NCI-H1105 (cell line): Measurements from ENCODE around the gene RTEL1.
"Not testable (repeated sequence)": the region's sequence is repeated elsewhere in the genome, so short reads cannot be mapped to it uniquely, and the experiment has no call there.

Experiments used
- DNase-seq: peaks from one replicate; lab custom pipeline; 2025; lab: John Stamatoyannopoulos, UW

RTEL1 gene

DNA sequence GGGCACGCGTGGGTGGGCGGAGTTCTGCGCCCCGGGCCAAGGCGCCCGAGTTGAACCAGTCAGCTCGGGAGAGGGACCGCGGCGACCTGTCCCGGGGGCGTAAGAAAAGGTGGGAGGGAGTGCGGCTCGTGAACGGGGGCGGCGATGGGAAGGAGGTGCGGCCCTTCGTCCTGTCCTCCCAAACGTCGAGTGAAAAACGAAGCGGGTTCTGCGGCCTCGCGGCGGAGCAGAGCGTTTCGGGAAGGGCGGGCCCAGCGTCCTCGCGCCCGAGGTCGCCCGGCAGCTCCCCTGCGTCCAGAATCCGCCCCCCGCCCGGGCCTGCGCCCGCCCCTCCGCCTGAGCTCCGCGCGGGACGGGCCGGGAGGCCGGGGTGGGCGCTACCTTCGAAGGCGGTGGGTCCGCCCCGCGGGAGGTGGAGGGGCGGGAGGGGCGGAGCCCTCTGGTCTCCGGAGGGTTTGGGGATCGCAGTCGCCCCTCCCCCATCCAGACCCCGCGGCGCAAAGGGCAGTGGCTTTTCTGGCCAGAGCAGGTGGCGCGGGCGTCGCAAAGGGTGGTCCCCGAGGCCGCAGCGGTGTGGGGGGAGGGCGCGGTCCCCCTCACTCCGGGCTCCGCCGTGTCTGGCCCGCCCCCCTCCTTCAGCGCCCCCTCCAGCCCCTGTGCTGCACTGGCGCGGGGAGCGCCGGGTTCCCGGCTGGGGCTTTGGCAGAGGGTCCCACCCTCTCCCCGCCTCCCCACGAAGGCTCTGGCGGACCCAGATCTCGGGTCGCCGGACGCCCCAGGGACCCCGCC lies 5.7 kb upstream of the RTEL1 start:
- peak; percentile 45 for DNase-seq

DNA sequence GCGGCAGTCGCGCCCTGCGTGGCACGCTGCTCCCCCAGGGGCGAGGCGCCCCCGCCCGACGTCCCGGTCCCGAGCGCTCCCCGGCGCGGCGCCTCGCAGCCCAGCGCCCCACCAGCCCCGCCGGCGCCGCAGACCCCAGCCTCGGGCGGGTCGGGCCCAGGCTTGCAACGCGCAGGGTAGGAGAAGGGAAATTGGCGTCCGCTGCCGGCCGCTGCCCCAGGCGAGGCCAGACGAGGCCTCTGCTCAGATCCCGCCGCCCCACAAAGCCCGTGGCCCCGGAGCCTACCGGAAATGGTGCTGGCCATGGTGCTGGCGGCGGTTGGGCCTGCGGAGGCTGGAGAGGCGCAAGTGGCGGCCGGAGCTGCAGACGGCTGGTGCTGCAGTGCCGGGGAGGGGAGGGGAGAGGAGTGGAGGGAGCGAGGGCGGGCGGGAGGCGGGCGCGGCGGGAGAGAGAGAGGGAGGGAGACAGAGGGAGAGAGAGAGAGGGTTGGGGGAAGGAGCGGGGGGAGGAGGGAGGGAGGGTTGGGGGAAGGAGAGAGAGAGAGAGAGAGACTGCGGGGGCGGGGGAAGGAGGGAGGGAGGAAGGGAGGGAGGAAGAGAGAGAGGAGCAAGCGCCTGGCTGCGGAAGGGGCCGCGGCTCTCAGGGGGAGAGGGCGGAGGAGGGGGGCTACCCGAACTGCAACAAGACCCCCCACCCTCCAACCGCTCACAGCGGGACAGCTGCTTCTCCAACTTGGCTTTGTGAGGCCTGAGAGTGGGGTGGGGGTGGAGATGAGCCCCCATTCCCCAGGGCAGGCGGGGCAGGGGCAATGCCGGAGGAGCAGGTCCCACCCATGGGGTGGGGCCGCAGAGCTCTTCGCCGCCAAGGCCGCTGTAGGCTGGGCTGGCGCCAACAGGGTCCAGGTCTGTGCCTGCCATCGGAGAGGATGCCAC lies 4.8 kb upstream of the RTEL1 start, which contains the start of gene STMN3:
Gene STMN3 (minus strand): TSS at position 384 of the 933 bp plus-strand sequence. CDS start 79 bp downstream, at position 305.
- peak; percentile 95 for DNase-seq

DNA sequence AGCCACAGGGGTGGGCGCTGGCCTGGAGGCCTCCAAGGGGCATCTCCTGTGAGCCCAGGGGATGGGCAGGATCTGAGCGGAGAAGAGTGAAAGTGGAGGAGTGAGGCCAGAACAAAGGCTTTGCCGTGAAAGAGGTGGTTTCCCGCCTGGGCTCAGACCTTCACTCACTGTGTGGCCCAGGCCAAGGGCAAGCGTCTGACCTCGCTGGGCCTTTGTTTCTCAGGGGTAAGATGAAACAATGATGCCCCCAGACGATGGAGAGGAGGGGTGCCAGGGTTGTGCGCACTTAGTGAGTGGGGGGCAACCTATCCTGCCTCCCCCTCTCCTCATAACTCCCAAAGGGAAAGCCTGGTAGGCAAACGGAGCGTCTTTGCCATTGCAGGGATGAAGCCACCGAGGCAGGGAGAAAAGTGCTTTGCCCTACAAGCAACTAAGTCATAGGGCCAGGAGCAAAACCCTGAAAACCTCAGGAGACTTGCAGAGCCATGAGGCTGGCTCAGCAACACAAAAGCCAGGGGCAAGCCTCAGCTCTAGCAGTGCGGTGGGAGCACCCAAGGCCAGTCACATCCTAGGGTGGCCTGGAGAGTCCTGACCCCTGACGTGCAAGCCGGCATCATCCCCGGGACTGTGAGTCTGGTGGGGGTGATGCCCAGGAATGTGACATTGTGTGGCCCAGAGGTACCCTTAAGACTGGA lies 4.0 kb upstream of the RTEL1 start:
- DNase-seq, result no peak

DNA sequence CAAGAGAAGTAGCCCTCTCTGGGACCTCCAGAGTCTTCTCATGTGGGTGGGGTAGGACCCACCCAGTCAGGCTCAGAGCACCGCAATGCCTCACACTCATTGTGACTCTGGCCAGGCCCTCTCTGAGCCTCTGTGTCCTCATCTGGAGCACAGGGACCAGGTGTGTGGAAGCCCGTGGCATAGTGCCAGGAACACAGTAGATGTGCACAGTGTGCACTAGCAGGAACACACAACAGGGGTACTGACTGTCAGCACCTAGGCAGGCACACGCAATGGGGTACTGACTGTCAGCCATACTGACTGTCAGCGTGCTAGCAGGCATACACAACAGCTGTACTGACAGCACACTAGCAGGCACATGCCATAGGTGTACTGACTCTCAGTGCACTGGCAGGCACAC lies 2.9 kb upstream of the RTEL1 start:
- DNase-seq, result no peak

DNA sequence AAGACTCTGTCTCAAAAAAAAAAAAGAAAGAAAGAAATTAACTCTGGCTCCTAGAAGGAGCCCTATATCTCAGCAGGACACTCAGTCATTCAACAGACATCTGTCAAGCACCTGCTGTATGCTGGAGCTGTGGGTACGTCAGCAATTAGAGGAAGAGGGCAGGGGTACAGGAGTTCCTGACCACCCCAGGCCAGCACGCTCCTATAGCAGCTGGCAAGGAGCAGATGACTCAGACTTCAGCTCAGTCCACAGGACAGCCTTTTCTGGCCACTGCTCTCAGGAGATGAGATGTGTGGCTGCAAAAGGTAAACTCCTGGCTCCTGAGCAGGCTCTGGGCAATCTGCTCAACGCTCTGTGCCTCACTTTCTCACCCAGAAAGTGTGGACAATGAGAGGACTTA lies 1.7 kb upstream of the RTEL1 start:
- DNase-seq, result no peak

DNA sequence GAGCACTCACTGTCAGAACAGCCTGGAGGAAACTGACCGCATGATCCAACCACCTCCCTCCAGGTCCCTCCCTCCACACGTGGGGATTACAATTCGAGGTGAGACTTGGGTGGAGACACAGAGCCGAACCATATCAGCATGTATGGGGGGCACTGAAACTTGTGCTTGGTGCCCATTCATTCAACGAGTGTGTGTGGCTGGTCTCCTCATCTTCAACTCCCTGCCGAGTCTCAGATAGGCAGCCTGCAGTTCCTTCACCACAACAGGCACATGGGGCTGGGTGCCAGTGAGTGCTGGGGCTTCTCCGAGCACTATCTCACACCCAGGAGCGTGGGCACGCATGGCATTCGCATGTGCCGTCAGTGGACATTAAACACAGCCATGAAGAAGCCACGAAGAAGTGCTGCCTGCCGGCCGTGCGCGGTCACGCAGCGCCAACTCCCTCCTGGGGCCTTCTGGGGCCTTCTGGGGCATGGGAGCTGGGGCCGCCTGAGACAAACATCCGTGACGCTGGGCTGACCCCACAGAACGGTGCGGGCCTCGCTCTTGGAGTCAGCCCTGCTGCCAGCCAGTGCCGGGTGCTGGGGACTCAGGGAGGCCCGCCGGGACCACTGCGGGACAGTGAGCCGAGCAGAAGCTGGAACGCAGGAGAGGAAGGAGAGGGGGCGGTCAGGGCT lies 714 bp upstream of the RTEL1 start:
- DNase-seq, result no peak

DNA sequence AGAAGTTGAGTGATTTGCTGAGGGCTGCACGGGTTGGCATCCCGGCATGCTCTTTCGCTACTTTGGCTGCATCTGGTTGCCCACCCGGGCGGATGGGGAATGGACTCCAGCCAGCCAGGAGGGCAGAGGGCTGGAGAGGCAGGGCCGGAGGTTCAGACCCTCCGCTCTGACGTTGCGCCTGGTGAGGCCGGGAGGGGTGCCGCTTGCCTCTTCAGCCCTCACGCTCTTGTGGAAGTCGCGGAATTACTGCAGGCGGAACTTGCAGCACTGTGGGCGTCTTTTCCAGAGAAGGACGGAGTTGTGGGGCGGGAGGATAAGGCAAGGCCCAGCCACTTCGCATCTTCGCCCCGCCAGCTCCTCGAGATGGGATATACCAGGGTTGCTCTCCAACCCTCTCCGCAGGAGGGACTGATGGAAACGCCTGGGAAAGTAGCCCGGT lies 656 bp downstream of the RTEL1 start:
- DNase-seq, result no peak

DNA sequence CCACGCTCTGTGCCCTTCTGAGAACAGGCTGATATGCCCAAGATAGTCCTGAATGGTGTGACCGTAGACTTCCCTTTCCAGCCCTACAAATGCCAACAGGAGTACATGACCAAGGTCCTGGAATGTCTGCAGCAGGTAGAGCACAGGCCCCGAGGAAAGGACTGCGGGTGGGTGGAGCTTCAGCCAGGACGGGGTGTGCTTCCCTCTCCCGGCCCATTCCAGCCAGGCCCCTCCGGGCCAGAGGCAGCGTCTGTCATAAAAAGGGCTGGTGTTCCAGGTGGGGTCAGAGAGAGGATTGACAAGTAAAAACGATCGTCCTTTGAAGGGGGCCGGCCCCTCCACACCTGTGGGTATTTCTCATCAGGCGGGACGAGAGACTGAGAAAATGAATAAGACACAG lies 1.3 kb downstream of the RTEL1 start:
- DNase-seq, result no peak

DNA sequence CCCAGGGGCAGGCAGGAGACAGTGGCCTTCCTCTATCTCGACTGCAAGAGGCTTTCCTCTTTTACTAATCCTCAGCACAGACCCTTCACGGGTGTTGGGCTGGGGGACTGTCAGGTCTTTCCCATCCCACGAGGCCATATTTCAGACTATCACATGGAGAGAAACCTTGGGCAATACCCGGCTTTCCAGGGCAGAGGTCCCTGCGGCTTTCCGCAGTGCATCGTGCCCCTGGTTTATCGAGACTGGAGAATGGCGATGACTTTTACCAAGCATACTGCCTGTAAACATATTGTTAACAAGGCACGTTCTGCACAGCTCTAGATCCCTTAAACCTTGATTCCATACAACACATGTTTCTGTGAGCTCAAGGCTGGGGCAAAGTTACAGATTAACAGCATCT lies 2.1 kb downstream of the RTEL1 start:
- not testable (repeated sequence) for DNase-seq

DNA sequence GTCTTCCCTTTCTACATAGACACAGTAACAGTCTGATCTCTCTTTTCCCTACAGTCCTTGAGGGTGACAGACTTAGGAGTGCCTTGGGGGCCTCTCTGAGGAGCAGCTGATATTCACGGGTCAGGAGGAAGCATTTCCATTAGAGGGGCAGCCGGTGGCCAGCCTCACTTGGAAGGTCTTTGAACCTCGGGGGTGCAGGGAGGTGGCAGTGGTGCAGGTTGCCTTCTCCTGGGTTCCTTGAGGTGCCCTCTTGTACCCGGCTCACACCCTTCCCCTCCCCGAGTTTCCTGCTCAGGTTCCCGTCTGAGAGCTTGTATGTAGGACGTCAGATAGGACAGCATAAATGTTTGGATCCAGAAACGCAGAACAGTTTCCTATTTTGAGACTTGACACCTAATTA lies 2.5 kb downstream of the RTEL1 start:
- DNase-seq, result no peak

DNA sequence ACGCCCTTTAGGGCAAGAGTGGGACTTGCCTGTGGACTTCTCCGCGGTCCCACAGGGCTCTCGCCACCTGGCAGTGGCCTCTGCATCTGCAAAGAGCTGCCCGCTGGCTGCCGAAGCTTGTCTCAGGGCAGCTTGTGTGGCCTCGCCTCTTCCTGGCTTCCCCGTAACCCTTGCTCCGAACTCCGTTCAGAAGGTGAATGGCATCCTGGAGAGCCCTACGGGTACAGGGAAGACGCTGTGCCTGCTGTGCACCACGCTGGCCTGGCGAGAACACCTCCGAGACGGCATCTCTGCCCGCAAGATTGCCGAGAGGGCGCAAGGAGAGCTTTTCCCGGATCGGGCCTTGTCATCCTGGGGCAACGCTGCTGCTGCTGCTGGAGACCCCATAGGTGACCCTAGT lies 3.0 kb downstream of the RTEL1 start:
- no peak for DNase-seq

DNA sequence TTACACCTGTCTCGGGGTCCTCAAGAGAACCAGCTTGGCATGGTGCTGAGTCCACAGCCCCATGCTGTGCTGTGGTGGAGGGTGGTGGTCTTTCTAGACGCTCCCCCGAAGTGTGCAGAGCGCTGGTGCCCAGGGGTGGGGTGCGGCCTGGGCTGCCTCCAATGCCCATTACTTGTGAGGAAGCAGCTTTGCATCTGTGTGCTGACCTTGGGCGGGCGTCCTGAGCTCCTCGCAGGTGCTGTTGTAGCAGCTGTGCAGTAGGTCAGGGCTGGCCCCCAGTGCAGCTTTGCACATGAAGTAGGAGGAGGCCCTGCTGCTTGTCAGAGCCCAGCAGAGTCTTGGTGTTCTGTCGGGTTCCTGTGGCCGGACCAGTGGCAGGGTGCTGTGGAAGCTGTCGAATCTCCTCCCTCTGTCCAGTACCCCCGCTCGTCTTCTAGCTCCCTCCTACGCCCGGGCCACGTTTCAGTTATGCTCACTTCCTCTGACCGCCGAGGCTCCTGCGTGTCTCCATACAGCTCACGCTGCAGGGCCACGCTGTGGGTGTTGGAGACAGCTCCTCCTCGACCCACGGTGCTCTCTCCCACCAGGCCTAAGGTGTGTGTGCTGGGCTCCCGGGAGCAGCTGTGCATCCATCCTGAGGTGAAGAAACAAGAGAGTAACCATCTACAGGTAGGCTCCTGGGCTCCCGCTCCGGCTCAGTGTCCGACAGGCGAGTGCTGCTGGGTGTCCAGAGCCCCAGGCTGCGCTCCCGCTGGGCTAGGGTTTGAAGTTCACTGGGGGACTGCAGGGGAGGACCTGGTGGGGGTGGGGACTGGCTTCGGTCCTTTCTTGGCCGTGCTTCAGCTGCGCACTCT lies 4.1 kb downstream of the RTEL1 start:
- DNase-seq, result no peak

DNA sequence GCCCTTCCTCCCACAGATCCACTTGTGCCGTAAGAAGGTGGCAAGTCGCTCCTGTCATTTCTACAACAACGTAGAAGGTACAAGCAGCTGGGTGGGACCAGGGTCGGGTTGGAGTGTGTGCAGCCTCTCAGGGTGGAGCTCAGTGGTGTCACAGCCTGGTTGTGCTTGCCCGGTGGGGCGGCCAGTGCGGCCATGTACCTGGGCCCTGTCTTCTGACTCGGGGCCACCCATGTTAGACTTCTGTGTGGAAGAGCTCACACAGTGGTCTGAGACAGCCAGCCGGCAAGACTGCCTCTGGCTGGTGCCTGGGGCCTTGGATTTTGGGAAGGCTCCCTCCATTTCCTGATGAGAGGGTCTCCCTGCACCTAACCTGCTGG lies 4.7 kb downstream of the RTEL1 start:
- DNase-seq, result no peak

DNA sequence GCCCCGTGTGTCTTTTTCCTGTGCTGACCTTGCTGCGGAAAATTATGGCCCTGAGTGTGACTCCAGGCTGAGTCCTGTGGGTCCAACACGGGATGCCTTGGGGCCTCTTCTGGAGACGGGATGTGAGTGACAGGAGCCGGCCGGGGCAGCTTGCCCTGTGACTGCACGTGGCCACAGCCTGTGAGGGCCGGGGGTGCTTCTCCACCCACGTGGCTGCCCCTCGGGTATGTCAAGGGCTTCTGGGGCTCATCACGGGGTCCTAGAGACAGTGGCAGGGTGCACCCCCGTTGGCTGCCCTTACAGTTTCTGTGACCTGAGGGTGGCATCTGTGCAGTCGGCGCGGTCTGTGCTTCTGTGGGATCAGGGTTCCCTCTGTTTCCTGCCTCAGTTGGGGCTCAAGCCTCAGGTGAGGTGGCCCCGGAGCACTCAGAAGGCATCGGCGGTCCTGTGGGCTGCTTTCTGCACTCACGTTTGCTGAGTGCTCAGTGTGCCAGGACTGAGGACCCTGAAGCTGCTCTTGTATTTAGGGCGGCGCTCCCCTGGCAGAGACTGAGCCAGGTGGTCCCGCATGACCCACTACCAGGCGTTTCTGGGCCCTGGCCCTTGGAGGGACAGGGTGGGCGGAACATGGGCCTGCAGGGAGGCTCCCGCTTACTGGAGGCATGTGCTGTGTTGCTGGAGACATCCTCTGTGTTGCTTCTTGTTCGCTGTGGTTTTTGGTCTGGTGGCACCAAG lies 5.4 kb downstream of the RTEL1 start:
- no peak for DNase-seq

DNA sequence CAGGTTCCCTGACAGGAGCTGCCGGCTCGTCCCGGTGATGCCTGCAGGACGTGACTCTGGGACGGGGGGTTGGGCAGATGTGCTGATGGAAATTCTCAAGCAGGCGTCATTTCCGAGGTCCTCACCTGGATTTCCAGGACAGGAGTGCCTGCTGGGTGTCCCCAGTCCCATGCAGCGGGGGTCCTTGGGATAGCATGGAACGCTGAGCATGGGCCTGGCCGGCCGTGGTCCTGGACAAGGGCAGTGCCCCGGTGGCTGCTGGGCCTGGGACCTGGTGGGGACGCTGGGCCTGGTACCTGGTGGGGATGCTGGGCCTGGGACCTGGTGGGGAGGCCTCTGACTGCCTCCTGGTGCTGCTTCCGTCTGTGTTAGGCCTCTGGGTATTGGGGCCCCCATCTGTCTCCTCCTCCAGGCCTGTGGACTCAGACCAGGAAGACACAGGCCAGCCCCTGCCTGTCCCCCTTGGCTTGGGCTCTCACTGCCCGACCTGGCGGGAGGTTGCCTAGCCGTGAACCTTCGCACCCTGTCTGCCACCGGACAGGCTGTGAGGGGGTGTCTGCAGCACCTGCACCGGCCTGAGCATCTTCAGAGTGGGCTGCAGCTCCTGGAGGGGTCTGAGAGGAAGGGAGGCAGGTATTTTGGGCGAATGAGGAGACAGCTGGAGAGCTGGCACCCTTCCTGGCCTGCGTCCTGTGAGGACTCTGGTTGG lies 6.2 kb downstream of the RTEL1 start:
- DNase-seq, result no peak

DNA sequence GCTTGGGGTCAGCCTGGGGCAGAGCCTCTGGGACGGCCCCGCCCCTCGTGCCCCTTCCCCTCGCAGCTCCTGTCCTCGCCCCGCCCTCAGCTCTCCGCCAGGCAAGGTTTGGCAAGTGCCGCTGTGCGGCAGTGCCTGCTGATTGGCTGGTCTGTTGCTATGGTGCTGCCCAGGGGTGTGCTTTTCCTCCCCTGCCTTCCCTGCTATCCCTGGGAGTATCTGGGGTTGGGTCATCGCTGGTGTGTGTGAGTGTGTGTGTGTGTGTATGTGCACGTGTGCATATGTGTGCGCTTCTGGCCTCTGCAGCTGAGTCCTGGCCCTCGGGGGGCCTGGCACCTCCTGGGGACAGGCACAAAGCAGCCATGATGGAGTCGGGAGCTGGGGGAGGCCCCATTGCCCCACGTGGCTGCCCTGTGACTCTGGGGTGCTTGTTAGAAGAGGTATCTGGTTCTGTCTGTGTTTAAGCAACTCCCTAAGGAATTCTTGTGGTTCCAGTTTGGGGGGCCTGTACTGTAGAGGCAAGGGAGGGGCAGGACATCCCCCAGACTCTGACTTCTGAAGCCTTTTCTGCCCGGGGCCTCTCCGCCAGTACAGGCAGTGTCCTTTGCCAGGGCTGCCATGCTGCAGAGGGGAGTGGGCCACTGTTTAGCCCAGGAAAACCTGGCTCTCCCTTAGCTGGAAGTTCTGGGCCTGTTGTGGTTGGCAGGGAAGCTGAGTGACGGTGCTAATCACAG lies 6.9 kb downstream of the RTEL1 start:
- DNase-seq, result no peak

DNA sequence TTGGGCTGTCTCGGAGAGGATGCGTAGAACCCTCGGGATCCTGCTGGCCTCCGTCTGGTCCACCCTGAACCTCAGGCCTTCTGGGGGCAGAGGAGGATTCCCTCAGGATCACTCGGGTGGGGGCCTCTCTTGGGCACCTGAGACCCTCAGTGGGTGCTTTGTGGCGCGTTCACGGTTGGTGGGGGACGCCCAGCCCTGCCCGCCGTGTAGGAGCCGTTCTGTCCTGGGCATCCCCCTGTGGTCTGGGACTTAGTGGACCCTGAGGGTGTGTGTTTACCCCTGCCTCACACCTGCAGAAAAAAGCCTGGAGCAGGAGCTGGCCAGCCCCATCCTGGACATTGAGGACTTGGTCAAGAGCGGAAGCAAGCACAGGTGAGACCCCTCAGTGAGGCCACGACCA lies 7.6 kb downstream of the RTEL1 start:
- DNase-seq, result no peak

DNA sequence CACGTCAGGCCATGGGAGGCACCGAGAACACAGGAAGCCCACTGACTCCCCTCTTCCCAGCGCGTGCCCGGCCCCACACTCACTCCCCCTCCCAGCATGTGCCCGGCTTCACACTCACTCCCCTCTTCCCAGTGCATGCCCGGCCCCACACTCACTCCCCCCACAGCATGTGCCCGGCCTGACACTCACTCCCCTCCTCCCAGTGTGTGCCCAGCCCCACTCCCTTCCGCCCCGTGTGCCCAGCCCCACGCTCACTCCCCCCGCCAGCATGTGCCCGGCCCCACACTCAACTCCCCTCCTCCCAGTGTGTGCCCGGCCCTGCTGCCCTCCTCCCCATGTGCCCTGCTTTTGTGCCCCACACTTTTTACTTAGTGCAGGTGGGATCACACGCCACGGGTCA lies 9.7 kb downstream of the RTEL1 start:
- no peak for DNase-seq

DNA sequence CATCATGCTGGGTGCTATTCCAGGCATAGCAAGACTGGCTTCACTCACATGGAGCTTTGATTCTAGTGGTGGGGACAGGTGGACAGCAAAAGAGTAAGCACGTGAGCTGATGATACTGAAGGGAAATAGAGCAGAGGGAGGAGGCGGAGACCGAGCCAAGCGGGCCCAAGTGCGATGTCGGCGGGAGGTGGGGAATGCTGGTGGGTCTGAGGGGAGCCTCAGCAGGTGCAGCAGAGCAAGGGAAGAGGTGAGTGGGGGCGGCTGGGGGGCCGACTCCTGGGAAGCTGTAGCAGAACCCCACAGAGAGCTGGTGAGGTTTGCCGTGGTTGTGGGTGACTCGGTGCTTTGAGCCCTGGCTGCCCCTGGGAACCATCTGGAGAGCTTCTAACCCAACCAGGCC lies 10.2 kb downstream of the RTEL1 start:
- DNase-seq, result no peak
